IPS-15b (cell line): ENCODE data around the gene TIGD6.

Source experiments
- H3K27me3 ChIP-seq: one replicate; pipeline ENCODE4 v1.6.1; 2013; ENCODE audit warnings: low read length; ENCODE audit not compliant: control insufficient read depth, insufficient read depth
- H3K36me3 ChIP-seq: one replicate; pipeline ENCODE4 v1.6.1; 2013; ENCODE audit warnings: low read length; ENCODE audit not compliant: control insufficient read depth, insufficient read depth
- H3K4me1 ChIP-seq: one replicate; pipeline ENCODE4 v1.6.1; 2013; ENCODE audit warnings: mild to moderate bottlenecking, low read length; ENCODE audit not compliant: control insufficient read depth, insufficient read depth
- H3K4me3 ChIP-seq: one replicate; pipeline ENCODE4 v1.5.1; 2013; ENCODE audit warnings: low read depth, low read length
- H3K9ac ChIP-seq: one replicate; pipeline ENCODE4 v1.6.1; 2013; ENCODE audit warnings: low read depth, mild to moderate bottlenecking, low read length
- H3K9me3 ChIP-seq: one replicate; pipeline ENCODE4 v1.6.1; 2013; ENCODE audit warnings: mild to moderate bottlenecking, low read length; ENCODE audit not compliant: control insufficient read depth, insufficient read depth

The TIGD6 gene

DNA sequence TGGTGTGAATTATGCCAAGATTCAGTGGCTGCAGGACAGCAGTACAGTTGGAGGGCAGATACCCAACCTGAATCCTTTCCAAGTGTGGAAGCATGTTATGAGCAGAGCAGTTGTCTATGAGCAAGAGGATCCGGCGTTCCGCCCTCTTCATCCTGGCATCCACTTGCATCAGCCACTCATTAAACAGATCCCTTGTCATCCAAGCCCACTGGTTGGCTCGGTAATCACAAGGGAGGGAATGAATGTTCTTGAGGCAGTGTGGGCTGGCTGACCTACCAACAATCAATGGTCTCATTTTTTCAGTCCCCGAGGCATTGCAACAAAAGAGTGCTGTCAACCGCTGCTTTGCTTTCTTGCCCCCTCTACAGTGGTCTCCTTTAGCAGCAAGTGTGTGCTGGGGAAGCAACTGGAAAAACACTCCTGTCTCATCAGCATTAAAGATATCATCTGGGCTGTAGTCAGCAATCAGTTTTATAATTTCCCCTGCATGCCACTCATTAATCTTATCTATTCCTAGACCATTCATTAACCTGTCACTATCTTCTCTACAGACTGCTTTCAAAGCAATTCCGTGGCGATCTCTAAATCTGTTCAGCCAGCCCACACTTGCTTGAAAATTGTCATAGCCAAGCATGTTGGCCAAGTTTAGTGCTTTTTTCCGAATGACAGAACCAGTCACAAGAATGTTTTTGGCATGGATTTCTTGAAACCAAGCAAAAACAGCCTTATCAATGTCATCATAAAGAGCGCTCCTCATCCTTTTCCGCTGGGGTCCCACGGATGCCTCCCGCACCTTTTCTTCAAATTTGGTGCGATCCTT is 4.9 kb downstream of the TIGD6 start:
- Histone ChIP-seq H3K9ac (no peak overlapping the region), H3K36me3 (no peaks in the 10 kb centered on the region), H3K4me1 (no peaks in the 10 kb centered on the region), H3K9me3 (no peaks in the 10 kb centered on the region), H3K4me3 (no peak overlapping the region), H3K27me3 (no peaks in the 10 kb centered on the region)

DNA sequence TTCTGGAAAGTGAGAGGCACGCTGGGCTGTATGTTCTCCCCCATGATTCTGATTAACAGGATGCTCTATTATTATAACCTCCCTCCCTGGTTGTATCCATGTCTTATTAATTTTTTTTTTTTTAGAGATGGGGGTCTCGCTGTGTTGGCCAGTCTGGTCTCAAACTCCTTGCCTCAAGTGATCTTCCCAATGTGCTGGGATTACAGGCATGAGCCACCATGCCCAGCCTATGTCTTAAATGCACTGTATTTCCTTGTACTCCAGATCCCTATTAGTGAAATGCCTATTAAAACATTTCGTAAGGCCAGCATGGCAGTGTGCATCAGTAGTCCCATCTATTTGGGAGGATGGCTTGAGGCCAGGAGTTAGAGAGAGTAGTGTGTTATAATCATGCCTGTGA is 7.0 kb downstream of the TIGD6 start:
- H3K9ac ChIP-seq: no peak overlapping the region
- no peaks in the 10 kb centered on the region for H3K36me3 ChIP-seq
- H3K9me3 ChIP-seq: no peaks in the 10 kb centered on the region
- no peaks in the 10 kb centered on the region for H3K27me3 ChIP-seq
- no peaks in the 10 kb centered on the region for H3K4me1 ChIP-seq
- H3K4me3 ChIP-seq: no peak overlapping the region

DNA sequence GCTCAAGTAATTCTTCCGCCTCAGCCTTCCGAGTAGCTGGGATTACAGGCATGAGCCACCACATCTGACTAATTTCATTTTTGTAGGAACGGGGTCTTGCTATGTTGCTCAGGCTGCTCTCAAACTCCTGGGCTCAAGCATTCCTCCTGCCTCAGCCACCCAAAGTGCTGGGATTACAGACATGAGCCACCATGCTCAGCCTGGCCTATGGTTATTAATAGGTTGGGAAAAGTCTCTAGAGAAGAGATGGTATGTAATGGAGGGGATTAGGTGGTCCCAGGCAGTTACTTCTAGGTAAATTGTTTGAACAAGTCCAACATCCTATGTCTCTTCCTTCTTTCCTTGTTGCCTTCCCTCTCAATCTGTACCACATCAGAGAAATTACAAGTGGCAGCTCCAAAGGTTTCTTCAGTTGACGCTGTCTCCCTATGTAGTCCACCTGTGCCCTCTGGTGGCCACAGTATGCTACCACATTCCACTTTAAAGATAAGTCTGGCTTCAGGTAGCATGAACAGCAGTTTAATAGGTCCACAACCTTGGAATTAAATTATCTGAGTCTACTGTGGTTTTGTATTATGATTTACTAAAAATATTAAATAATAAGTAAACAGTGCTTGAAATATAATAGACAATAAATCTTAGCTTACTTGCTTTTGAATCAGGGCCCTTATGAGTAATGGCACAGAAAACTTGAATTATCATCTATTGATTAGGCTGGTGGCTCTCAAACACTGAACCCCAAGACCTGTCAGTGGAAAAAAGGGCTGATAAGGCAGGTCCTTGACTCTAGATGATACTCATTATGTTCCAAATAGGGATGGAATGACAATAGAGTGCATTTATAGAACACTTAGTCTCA is 9.7 kb downstream of the TIGD6 start:
- no peaks in the 10 kb centered on the region for H3K9me3 ChIP-seq
- H3K9ac ChIP-seq: no peak overlapping the region
- no peaks in the 10 kb centered on the region for H3K4me1 ChIP-seq
- no peaks in the 10 kb centered on the region for H3K27me3 ChIP-seq
- no peak overlapping the region for H3K4me3 ChIP-seq
- no peaks in the 10 kb centered on the region for H3K36me3 ChIP-seq

DNA sequence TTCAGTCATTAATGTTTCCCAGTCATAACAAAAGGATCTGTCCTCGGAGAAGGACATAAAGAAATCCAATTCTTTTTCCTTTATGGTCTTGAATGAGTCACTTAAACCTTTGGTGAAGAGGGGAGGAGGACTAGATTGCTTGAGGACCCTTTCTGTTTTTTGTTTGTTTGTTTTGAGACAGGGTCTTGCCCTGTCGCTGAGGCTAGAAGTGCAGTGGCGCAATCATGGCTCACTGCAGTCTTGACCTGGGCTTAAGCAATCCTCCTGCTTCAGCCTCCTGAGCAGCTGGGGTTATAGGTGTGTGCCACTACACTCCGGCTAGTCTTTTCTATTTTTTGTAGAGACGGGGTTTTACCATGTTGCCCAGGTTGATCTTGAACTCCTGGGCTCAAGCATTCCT is 12.3 kb downstream of the TIGD6 start:
- no peaks in the 10 kb centered on the region for H3K9me3 ChIP-seq
- H3K4me1 ChIP-seq: no peaks in the 10 kb centered on the region
- no peak overlapping the region for H3K9ac ChIP-seq
- no peaks in the 10 kb centered on the region for H3K36me3 ChIP-seq
- no peak overlapping the region for H3K4me3 ChIP-seq
- H3K27me3 ChIP-seq: no peaks in the 10 kb centered on the region

DNA sequence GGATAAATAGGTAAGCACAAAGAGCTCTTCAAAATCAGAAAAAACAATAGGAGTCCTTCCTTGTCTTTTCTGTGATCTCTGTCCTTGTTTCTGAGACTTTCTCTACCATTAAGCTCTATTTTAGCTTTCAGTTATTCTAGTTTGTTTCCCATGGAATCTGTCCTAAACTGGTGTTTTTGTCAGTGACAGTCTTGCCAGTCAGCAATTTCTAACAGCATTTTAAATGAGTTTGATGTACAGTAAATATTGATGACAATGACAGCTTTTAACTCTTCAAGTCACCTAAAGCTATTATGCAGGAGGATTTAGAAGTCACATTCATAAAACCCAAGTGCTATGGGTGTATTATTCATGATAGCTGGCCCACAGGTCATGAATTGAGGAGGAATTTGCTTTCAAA is 17.9 kb downstream of the TIGD6 start:
- no peaks in the 10 kb centered on the region for H3K4me1 ChIP-seq
- H3K27me3 ChIP-seq: no peaks in the 10 kb centered on the region
- H3K9ac ChIP-seq: no peak overlapping the region
- no peaks in the 10 kb centered on the region for H3K9me3 ChIP-seq
- H3K4me3 ChIP-seq: no peak overlapping the region
- H3K36me3 ChIP-seq: no peaks in the 10 kb centered on the region

DNA sequence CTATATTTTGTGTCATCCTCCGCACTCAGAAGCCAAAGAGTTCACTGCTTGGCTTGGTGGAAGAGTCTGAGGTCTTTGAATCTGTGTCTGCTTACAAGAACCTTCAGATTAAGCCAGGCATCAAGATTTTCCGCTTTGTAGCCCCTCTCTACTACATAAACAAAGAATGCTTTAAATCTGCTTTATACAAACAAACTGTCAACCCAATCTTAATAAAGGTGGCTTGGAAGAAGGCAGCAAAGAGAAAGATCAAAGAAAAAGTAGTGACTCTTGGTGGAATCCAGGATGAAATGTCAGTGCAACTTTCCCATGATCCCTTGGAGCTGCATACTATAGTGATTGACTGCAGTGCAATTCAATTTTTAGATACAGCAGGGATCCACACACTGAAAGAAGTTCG is 19.2 kb downstream of the TIGD6 start:
- Histone ChIP-seq H3K4me3 (no peak overlapping the region), H3K36me3 (no peaks in the 10 kb centered on the region), H3K27me3 (no peaks in the 10 kb centered on the region), H3K9ac (no peak overlapping the region), H3K9me3 (no peaks in the 10 kb centered on the region), H3K4me1 (no peaks in the 10 kb centered on the region)

DNA sequence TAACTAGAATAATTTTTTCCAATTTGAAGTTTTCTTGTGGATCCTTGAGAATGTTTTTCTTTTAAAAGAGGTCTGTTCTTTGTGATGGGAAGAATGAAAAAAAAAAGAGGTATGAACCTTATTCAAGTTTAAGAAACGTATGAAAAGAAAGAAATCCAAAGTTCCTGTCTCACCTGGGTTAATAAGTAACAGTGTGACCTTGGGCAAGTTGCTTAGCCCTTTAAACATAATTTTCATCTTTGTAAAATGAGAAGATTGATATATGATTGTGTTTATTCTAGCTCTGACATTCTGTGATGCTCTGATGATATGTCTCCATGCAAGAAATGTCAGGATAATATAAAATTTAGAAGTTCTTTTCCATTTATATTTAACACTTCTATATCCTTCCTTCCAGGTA is 20.6 kb downstream of the TIGD6 start:
- Histone ChIP-seq H3K9ac (no peak overlapping the region), H3K27me3 (no peaks in the 10 kb centered on the region), H3K4me3 (no peak overlapping the region), H3K36me3 (no peaks in the 10 kb centered on the region), H3K4me1 (no peaks in the 10 kb centered on the region), H3K9me3 (no peaks in the 10 kb centered on the region)

DNA sequence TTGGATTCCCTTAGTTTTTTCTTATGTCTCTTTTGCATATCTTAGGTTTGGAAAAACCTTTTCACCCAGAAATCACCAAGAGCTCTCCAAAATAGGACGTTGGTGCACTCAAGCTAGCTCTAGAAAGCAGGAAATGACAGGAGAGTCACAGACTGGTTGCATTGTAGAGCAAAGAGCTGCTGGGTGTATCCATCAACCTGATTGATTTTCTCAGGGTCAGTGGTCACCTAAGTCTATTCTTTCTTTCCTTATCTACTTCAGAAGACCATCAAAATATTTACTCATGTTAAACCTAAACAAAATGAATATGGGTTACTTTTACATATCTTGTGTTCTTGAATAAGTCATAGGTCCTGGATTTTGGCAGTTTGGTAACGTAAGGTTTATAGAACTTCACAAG is 25.0 kb downstream of the TIGD6 start:
- H3K9me3 ChIP-seq: no peaks in the 10 kb centered on the region
- no peaks in the 10 kb centered on the region for H3K27me3 ChIP-seq
- no peak overlapping the region for H3K4me3 ChIP-seq
- H3K4me1 ChIP-seq: no peaks in the 10 kb centered on the region
- H3K36me3 ChIP-seq: no peaks in the 10 kb centered on the region
- no peak overlapping the region for H3K9ac ChIP-seq

DNA sequence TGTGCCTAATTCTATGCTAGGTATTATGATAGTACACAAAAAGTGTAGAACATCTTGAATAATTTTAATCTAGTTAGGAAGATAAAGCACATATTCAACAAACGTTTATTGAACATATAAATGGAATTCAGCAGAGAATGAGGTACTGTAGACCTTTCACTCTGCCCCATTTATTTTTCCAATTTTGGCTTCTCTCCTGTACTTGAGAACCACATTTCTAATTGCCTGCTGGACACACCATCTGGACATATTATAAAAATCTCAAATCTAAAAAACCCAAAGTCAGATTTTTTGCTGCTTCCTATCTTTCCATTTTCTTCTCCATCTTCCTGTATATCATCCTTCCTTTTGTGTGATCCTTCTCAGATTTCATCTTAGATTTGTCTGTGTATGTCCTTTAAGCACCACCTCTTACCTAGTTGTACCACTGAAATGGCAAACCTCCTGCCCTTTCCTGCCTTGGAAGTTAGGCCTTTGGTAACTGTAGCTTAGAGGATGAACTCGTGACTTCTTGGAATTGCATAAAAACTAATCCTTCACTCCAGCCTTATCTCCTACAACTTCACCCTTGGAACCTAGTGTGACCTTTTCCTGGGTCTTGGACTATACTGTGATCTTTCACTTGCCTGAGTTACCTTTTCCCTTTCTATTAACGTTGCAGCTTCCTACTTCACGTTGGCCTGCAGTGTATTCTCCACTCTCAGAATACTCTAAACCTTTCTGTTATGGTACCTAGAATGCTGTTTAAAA is 31.1 kb downstream of the TIGD6 start:
- Histone ChIP-seq H3K4me1 (no peaks in the 10 kb centered on the region), H3K27me3 (no peaks in the 10 kb centered on the region), H3K4me3 (no peak overlapping the region), H3K9me3 (no peaks in the 10 kb centered on the region), H3K9ac (no peak overlapping the region), H3K36me3 (no peaks in the 10 kb centered on the region)

DNA sequence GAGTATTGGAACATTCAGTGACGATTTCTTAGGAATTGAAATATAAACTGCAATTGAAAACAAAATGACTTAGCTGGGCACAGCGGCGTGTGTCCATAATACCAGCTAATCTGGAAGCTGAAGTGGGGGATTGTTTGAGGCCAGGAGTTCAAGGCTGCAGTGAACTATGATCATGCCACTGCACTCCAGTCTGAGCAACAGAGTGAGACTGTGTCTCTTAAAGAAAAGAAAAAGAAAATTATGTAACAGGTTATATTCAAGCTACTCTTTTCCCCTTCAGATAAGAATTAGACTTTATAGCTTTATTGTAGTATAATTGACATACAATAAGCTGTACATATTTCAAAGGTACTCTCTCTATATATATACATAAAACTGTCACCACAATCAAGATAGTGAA is 33.5 kb downstream of the TIGD6 start:
- Histone ChIP-seq H3K9ac (no peak overlapping the region), H3K36me3 (no peaks in the 10 kb centered on the region), H3K4me1 (no peaks in the 10 kb centered on the region), H3K4me3 (no peak overlapping the region), H3K9me3 (no peaks in the 10 kb centered on the region), H3K27me3 (peaks cover under 1% of the 10 kb centered on the region)

DNA sequence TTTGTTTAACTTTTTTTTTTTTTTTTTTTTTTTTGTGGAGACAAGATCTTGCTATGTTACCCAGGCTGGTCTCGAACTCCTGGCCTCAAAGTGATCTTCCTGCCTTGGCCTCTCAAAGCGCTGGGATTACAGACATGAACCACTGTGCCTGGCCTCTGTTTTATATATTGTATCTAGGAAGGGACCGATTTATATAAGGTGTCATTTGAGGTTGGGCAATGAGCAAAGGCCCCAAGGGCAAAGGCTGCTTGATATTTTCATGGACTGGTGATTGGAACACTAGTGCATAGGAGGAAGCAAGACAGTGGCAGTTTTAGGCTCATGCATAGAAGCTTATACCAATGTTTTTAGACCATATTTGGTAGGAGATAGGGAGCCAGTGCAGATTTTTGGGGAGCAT is 36.7 kb downstream of the TIGD6 start:
- Histone ChIP-seq H3K9me3 (no peaks in the 10 kb centered on the region), H3K4me3 (no peak overlapping the region), H3K36me3 (no peaks in the 10 kb centered on the region), H3K4me1 (peaks cover 7% of the 10 kb centered on the region), H3K9ac (no peak overlapping the region), H3K27me3 (peaks cover 9% of the 10 kb centered on the region)
